ENCODE measurements around the gene MAP3K14.

Gene MAP3K14

GRCh38 chr17:45317111-45317928 lies 500 bp upstream of the MAP3K14 start:
- DNase-seq (ENCODE audit: low read depth, low spot score), result peak; percentile 100

GRCh38 chr17:45315648-45316433 lies 979 bp downstream of the MAP3K14 start:
- DNase-seq (ENCODE audit: low read depth, low spot score), result no peak

GRCh38 chr17:45314741-45315647 lies 1.8 kb downstream of the MAP3K14 start:
- DNase-seq (ENCODE audit: low read depth, low spot score), result no peak

GRCh38 chr17:45313996-45314740 lies 2.7 kb downstream of the MAP3K14 start:
- DNase-seq (ENCODE audit: low read depth, low spot score), result no peak

GRCh38 chr17:45313421-45313771 lies 3.4 kb downstream of the MAP3K14 start:
- DNase-seq (ENCODE audit: low read depth, low spot score), result no peak

- no peak for DNase-seq (ENCODE audit: low read depth, low spot score)
Observed at GRCh38 chr17:45312477-45313420, 4.1 kb downstream of the MAP3K14 start.

- no peak for DNase-seq (ENCODE audit: low read depth, low spot score)
Observed at GRCh38 chr17:45311760-45312476, 4.9 kb downstream of the MAP3K14 start.

GRCh38 chr17:45311401-45311759 lies 5.4 kb downstream of the MAP3K14 start:
- DNase-seq (ENCODE audit: low read depth, low spot score), result no peak

- DNase-seq (ENCODE audit: low read depth, low spot score), result no peak
Observed at GRCh38 chr17:45310380-45311324, 6.2 kb downstream of the MAP3K14 start.

GRCh38 chr17:45309400-45309799 lies 7.4 kb downstream of the MAP3K14 start:
- DNase-seq (ENCODE audit: low read depth, low spot score), result no peak

- no peak for DNase-seq (ENCODE audit: low read depth, low spot score)
Observed at GRCh38 chr17:45308840-45309239, 8.0 kb downstream of the MAP3K14 start.

- no peak for DNase-seq (ENCODE audit: low read depth, low spot score)
Observed at GRCh38 chr17:45308016-45308365, 8.8 kb downstream of the MAP3K14 start.

GRCh38 chr17:45307290-45308015 lies 9.4 kb downstream of the MAP3K14 start:
- DNase-seq (ENCODE audit: low read depth, low spot score), result peak; percentile 65

- DNase-seq (ENCODE audit: low read depth, low spot score), result no peak
Observed at GRCh38 chr17:45306623-45307022, 10.2 kb downstream of the MAP3K14 start.

- DNase-seq (ENCODE audit: low read depth, low spot score), result no peak
Observed at GRCh38 chr17:45306094-45306493, 10.7 kb downstream of the MAP3K14 start.

- DNase-seq (ENCODE audit: low read depth, low spot score), result no peak
Observed at GRCh38 chr17:45305530-45306087, 11.2 kb downstream of the MAP3K14 start.

GRCh38 chr17:45302649-45303173 lies 14.1 kb downstream of the MAP3K14 start:
- no peak for DNase-seq (ENCODE audit: low read depth, low spot score)

All from smooth muscle cell of the brain vasculature (primary cell).